ENCODE results near the gene GPR62. TPM values are rescaled to one million over a fixed set of nuclear protein-coding genes. Genes with fewer than 3 reads are reported as not detected.

Gene GPR62
- total and polyA plus RNA-seq, 11 donors = 0.06 to 0.27 (median 0.20) TPM; not detected in 4

DNA sequence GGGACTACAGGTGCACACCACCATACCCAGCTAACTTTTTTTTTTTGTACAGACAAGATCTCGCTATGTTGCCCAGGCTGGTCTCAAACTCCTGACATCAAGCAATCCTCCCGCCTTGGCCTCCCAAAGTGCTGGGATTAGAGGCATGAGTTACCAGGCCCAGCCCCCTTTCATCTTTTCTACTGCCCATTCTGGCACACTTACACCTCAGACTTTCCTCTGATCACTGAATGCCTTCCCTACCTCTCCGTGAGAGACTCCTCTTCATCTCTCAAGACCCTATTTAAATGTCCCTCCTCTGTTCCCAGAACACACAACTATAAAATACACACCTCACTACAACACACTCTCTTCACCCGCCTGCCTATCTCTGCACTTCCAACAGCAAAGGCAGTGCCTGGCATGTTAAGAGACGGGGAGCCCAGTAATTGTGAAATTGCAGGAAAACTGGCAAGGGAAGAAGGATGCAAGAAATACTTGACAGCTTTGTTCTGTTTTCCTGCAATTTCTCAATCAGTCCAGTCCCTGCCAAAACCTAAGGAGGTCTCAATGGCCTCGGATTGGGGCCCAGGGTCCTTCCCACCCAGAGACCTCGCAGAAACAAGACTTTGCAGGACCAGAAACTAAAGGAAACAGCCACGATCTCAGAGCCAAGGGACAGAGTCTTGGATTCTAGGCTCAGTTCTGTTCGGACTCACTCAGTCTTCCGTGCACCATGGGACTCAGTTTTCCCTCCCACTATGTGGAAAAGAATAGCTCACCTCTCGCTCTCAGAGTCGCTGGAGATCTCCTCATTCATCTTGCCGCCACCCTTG is 14.3 kb upstream of the GPR62 start:
- H3K4me3 ChIP-seq = peak overlapping the region; percentile 36 to 93 (median 76)
- DNase-seq (peak in 3 of 5 donors; percentile 5 to 15 (median 13)), ATAC-seq (no peak)
- intact Hi-C loops (cut with DNase I) = loop anchor here in 4 of 10 donors (5.0 kb wide), 3 partner anchors 36 to 206 kb away; partner anchors contain the start of gene ABHD14A (in 1 of the 4)
- no peaks in the 10 kb centered on the region for H3K27me3 ChIP-seq
- H3K4me1 ChIP-seq = peaks cover 3 to 32% (median 23%) of the 10 kb centered on the region in 12 donors
- 37 to 43% (median 40%) methylated on average over 13 of the region's 13 CpGs for WGBS, 4 donors
- peaks cover 0 to 47% (median 24%) of the 10 kb centered on the region in 9 donors for H3K36me3 ChIP-seq
- TF ChIP-seq, protein P1, sequence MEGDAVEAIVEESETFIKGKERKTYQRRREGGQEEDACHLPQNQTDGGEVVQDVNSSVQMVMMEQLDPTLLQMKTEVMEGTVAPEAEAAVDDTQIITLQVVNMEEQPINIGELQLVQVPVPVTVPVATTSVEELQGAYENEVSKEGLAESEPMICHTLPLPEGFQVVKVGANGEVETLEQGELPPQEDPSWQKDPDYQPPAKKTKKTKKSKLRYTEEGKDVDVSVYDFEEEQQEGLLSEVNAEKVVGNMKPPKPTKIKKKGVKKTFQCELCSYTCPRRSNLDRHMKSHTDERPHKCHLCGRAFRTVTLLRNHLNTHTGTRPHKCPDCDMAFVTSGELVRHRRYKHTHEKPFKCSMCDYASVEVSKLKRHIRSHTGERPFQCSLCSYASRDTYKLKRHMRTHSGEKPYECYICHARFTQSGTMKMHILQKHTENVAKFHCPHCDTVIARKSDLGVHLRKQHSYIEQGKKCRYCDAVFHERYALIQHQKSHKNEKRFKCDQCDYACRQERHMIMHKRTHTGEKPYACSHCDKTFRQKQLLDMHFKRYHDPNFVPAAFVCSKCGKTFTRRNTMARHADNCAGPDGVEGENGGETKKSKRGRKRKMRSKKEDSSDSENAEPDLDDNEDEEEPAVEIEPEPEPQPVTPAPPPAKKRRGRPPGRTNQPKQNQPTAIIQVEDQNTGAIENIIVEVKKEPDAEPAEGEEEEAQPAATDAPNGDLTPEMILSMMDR (IDR thresholded peaks at IDR 0.05) = no peak
- no peak for TF ChIP-seq POLR2A (IDR thresholded peaks at IDR 0.05)
- H3K9me3 ChIP-seq = no peaks in the 10 kb centered on the region
- peak overlapping the region in 6 of 12 donors; percentile 53 to 78 (median 63) for H3K27ac ChIP-seq

DNA sequence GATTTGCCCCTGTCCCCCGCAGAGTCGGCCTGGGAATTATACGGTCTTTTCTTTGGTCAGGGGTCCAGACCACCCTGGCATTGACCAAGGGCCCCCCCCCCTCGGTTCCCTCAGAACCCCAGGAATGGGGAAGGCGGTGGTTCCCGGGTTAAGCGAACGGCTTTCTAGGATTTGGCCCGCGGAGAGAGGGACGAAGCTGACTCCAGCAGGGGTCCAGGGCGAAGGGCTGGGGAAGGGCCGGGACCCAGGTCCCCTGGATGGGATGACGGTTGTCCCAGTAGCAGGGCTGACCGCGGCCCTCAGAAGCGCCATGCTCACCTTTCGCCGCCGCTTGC is 13.8 kb upstream of the GPR62 start:
- peaks cover 3 to 32% (median 23%) of the 10 kb centered on the region in 12 donors for H3K4me1 ChIP-seq
- peaks cover 0 to 42% (median 19%) of the 10 kb centered on the region in 9 donors for H3K36me3 ChIP-seq
- 0 to 1% (median 0%) methylated on average over 13 to 20 of the region's 20 CpGs for WGBS, 4 donors
- no peak for ATAC-seq
- H3K27me3 ChIP-seq = no peaks in the 10 kb centered on the region
- TF ChIP-seq POLR2A (IDR thresholded peaks at IDR 0.05) = no peak
- TF ChIP-seq, protein P1 (IDR thresholded peaks at IDR 0.05) = no peak
- intact Hi-C loops (cut with DNase I) = loop anchor here in 4 of 10 donors (5.0 kb wide), 3 partner anchors 36 to 206 kb away; partner anchors contain the start of gene ABHD14A (in 1 of the 4)
- no peaks in the 10 kb centered on the region for H3K9me3 ChIP-seq
- peak overlapping the region in 11 of 12 donors; percentile 28 to 78 (median 58) for H3K27ac ChIP-seq
- DNase-seq = no peak
- peak overlapping the region; percentile 36 to 93 (median 76) for H3K4me3 ChIP-seq

DNA sequence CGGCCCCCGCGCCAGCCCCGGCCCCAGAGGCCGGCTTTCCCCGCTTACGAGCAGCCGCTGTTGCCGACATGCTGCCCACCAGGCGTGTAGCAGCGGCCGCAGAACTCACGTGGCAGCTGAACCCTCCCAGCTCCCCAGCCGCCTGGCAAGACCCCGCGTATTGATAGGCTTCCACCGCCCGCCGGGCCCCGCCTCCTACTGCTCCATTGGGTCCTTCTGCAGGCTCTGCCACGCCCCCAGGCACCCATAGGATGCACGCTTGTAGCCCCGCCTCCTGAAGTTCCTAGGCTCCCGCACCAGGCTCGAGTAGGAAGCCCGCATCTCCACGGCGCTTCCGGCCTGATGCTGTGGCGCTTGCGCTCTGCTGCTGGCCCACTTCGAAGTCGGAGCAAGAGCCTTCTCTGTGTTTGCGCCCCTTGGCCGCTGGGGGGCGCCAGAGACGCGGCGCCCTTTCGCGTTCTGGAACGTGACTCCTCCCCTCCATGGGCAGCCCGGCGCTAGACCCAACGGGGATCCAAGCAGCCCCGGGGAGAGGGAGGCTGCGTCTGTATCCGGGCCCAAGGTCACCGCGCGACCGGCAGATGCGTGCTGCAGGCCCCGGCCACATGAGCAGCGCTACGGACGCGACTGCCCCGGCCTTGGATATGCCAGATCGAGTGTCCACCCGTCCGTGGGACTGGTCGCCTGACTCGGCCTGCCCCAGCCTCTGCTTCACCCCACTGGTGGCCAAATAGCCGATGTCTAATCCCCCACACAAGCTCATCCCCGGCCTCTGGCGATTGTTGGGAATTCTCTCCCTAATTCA is 13.2 kb upstream of the GPR62 start, which contains the start of the genes PARP3 and RRP9:
PARP3 (plus strand) TSS at position 566 of the 805 bp plus-strand sequence. CDS start 993 bp downstream, outside the sequence.
RRP9 (minus strand) TSS at position 107 of the 805 bp plus-strand sequence; CDS start at position 70, 37 bp downstream.
- Histone ChIP-seq H3K4me3 (peak within 1 kb of the TSS; percentile 36 to 93 (median 76)), H3K27me3 (no peaks in the 10 kb centered on the region), H3K36me3 (peaks cover 0 to 36% (median 13%) of the 10 kb centered on the region in 9 donors), H3K4me1 (peaks cover 3 to 32% (median 23%) of the 10 kb centered on the region in 12 donors), H3K9me3 (no peaks in the 10 kb centered on the region), H3K27ac (peak within 1 kb of the TSS; percentile 90 to 99 (median 95))
- DNase-seq (peak; percentile 100), ATAC-seq (peak; percentile 95 to 98 (median 96))
- intact Hi-C loops (cut with DNase I) = loop anchor here in 9 of 10 donors (1.0 to 5.0 kb wide), 8 partner anchors 14 to 205 kb away; partner anchors contain the start of genes ABHD14B (in 7 of the 9) and ABHD14A (in 5 of the 9)
- 0 to 2% (median 2%) methylated on average over 14 to 67 of the region's 67 CpGs for WGBS, 4 donors
- peak in 1 of 2 donors; percentile 63 for TF ChIP-seq POLR2A (IDR thresholded peaks at IDR 0.05)
- TF ChIP-seq, protein P1 (IDR thresholded peaks at IDR 0.05) = peak in 11 of 12 donors; percentile 99 to 100 (median 100)
